GOT3 (cell line): ENCODE data around the gene ALDH1L1.

ENCODE experiments used
- DNase-seq: peaks from one replicate; lab custom pipeline; 2025; ENCODE audit warnings: mixed read lengths; lab: John Stamatoyannopoulos, UW

Gene ALDH1L1

DNA sequence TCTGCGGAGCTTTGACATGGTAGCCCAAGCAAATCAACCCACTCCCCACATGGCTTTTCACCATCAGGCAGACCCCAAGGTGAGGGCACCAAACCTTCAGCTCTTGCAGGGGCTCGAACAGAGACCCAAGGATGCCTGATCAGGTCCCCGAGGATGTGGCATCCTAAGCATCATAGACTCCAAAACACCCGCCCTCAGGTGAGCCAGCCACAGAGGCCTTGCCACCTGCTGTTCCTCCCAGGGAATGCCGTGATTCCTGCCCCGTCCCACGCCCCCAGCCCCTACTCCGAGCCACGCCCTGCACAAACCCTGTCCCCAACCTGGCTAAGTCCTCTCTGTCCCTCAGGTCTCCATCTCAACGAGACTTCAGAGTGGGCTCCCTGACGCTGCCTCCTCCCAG is 61.8 kb downstream of the ALDH1L1 start:
- DNase-seq = no peak

DNA sequence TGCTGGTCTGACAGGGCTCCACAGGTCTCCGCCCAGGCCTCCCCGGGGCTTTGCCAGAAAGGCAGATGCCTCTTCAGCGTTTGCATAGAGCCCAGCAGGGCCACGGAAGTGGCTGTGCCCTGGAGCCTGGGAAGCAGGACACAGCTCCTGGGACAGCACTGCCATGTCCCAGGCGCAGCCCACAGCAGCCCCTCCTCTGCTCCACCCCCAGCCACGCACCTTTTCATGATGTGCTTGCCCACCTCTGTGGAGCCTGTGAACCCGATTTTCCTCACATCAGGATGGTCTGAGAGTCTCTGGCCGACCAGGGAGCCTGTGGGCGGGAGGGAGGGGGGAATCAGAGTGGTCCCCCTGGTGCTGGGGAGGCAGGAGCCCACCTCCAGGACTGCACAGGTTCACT is 62.6 kb downstream of the ALDH1L1 start:
- DNase-seq = no peak

- no peak for DNase-seq
These were observed 63.2 kb downstream of the ALDH1L1 start for GRCh38 chr3:126117212-126117611.

DNA sequence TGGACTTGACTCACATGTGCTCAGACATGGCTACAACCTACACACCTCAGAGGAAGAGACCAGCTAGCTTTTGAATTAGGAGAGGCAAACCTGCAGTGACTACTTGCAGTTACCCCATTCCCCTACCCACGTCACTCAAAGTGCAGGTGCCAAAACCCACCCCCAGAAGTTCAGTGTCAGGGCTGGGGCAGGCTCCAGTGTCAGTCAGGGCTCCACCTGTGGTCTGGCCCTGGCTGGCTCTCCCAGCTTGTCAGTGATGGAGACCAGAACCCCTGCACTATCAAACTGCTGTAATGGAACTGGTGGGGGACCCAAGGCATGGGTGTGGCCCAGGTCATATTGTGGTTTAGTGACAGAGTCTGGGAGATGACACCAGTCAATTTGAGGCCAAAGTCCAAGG is 63.9 kb downstream of the ALDH1L1 start:
- DNase-seq = no peak

- DNase-seq = no peak
These were observed 65.7 kb downstream of the ALDH1L1 start for GRCh38 chr3:126114443-126115386.

- no peak for DNase-seq
These were observed 66.5 kb downstream of the ALDH1L1 start for GRCh38 chr3:126113733-126114442.

DNA sequence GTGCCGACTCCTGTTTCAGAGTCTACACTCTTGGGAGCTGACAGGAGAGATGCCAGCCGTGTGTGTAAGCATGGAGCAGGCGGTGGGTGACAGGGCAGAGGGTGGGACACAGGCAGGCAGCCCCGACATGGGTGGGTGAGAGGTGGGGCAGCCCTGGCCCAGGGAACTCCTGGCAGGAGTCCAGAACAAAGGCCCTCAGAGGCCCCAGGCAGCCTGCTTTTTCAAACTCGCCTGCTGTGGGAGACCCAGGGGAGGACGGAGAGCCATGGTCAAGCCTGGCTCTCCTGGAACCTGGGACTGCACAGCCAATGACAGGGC is 67.2 kb downstream of the ALDH1L1 start:
- DNase-seq = no peak

- no peak for DNase-seq
These were observed 67.7 kb downstream of the ALDH1L1 start for GRCh38 chr3:126112531-126113237.

DNA sequence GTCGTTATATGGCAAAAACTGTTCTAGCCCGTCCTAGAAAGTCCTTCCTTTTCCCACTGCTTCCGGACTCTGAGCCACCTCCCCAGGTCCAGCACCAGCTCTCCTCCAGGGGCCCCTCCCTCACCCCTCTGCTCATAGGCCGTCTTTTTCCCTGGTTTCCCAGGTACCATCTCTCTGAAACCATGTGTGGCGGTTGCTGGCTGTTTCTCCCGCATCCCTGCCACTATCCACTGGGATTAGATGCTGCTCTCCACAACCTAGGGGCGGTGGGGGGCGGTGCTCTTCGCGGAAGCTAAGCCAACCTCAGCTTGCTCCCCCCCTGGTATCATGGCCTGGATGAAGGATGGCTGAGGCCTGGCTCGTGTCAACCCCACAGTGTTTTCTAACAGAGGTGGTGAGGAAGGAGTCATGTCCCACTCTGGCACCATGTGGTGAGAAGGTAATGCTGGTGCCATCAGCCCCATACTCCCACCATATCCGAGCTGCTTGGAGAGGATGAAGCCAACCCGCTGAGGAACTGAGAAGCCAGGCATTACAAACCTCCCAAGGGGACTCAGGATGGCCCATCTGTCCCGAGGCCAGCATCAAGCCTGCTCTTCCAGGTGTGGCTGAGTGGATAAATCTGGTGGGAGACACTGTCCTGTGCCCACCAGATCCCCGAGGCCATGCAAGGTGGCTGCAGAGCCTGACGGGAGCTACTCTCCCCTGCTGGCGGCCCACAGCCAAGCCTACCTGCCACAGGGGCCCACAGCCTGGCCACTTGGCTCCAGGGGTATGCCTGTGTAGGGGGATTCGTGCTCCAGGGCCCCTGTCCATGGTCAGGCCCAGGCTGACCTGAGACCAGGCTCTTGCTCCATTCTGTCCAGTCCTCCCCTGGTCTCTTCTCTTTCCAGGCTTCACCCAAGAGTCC is 68.6 kb downstream of the ALDH1L1 start:
- no peak for DNase-seq

GRCh38 chr3:126111126-126111551 is 69.2 kb downstream of the ALDH1L1 start:
- no peak for DNase-seq

DNA sequence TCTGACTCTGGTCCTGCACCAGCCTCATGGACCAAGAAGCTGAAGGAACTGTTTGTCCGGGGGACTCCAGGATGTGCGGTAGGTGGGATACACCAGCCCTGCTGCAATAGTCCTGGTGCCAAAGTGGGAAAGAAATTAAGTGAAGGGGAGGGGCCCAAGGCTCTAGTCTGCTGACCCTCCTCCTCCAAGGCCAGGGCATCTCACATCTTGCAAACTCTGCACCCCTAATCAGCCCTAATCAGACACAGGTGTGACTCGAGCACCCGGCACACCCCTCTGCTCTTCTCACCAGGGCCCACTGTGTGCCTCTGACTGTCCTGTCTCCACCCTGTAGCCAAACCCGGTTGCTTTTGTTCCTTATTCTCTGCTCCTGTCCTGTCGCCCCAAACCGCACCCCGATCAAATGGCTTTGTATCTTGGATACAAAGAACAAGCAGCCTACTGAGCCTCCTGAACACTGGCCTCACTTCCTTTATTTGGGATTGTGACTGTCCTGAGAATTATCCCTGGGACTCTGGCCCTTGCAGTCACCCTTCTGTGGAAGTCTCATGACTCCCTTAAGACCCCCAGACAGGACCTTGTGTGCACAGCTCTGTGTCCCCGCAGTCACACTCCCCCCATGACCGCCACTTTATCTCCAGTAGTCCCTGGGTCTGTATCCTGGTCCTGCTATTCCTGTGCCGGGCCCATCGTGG is 69.8 kb downstream of the ALDH1L1 start:
- DNase-seq = no peak

- no peak for DNase-seq
These were observed 70.5 kb downstream of the ALDH1L1 start for GRCh38 chr3:126109880-126110235.

GRCh38 chr3:126109146-126109879 is 71.1 kb downstream of the ALDH1L1 start:
- no peak for DNase-seq

DNA sequence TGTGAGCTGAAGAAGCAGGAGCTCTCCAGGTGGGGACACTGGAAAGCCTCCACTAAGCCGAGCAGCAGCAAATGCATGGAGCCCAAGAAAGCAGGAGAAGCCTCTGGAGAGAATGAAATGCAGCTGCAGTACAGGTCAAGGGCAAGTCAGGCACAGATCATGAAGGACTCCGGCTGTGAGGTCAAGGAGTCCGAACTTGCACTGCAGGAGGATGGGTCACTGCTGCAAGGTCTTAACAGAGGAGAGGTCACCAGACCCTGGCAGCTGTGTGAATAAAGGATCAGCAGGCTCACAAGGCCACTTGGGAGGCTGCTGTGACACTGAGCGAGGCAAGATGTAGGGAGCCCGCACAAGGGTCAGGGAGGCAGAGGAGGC is 71.7 kb downstream of the ALDH1L1 start:
- no peak for DNase-seq

DNA sequence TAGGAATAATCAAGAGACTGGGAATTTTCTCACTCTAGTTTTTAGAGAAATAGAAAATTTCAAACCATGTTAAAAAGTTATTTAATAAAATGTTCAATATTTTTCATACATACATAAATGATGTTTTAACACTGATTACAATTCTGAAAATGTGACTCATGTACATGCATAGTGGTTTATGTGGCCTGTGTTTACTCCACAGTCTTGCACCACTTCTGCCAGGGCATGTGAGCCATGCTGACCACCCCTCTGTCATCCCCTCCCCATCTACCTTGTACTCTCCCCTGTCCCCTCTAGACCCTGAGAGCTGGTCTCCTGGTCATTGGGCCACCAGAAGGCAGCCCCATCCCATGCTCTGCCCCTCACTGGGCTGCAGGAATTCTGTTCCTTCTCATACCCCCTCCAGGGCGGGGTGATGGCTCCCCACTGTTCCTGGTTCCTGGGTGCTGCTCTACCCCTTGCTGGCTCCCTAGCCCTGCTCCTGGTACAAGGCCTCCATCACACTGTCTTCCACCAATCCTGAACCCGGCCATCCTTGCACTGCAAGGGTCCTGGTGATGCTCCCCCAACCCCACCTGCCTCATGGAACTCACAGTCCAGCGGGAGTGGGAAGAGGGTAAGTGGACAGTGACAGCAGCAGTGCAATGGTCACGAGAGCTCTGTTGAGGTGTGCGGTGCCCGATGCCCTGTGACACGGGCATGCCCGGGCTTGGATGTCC is 72.3 kb downstream of the ALDH1L1 start:
- no peak for DNase-seq

DNA sequence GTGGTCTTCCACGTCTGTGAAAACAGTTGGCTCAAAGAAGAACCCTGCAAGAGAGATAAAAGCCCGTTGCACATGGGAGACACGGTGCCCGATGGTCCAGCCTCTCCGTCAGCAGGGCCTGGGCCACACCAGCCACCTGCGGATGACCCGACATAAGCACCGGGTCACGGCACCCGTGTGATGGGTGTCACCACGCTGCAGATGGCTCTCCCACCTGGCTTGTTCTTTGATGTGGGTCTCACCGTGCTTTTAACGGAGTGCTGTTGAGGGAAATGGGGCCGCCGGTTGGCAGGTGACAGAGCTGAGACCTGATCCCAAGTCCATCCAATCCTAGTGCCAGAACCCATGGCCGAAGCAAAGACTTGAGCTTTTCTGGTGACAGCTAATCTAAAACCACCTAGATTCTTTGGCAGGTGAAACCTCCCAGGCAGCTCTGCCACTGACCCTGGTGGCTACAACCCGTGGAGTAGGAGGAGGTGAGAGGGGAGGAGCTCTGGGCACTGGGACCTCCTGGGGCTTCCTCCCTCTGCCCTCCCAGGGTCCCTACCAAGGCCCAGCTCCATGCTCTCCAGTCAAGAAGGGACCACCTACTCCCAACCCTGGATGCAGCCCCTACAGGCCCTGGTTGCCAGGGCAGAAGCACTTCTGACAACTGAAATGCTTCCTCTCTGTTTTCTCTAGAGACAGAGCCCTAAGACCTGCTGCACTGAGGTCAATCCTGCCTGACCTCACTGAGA is 73.0 kb downstream of the ALDH1L1 start:
- DNase-seq = no peak

GRCh38 chr3:126106336-126107202 is 73.8 kb downstream of the ALDH1L1 start:
- no peak for DNase-seq

- no peak for DNase-seq
These were observed 74.6 kb downstream of the ALDH1L1 start for GRCh38 chr3:126105691-126106187.
